H1 (cell line): Measurements from ENCODE around the gene PRLH. TPM values are rescaled to one million over a fixed set of nuclear protein-coding genes. Genes with fewer than 3 reads are reported as not detected.
A peak's percentile ranks its signal among the peaks of the same experiment; 100 is the strongest.

ENCODE experiments used
- CTCF ChIA-PET: fragments of 300-600 bp; sonication (Branson Sonifier 250); formaldehyde crosslinking; loops from one replicate; lab custom pipeline; 2021; ENCODE audit not compliant: partially characterized antibody; lab: Charles Lee
- POLR2A ChIA-PET: fragments of 300-600 bp; sonication (Branson Sonifier 250); formaldehyde crosslinking; loops from one replicate; lab custom pipeline; 2021; ENCODE audit warnings: inconsistent platforms; ENCODE audit not compliant: partially characterized antibody; lab: Charles Lee
- DNase-seq, 2 experiments: peaks; one replicate each; pipeline versions ENCODE4 v3.0.0 to v3.0.0-alpha.2; 2010 to 2022; ENCODE audit warnings: low spot score in 2 of 2, low read depth in 1 of 2, mixed read lengths in 1 of 2
- FAIRE-seq: peaks from 2 replicates; lab custom pipeline; 2011; peaks lifted over from hg19 to GRCh38; lab: Jason Lieb, UNC
- H2AFZ ChIP-seq: 2 replicates; pipeline ENCODE4 v1.8.1; 2012; ENCODE audit warnings: low read length, inconsistent platforms
- H2AK5ac ChIP-seq: 2 replicates; pipeline ENCODE4 v1.6.1; 2013; ENCODE audit warnings: low read depth, low read length
- H2BK120ac ChIP-seq: replicated peaks from 2 replicates; pipeline ENCODE3; 2013; ENCODE audit warnings: low read depth, low read length, inconsistent platforms
- H2BK12ac ChIP-seq: 2 replicates; pipeline ENCODE4 v1.6.1; 2013; ENCODE audit warnings: low read depth, low read length
- H2BK15ac ChIP-seq: 2 replicates; pipeline ENCODE4 v1.6.1; 2013; ENCODE audit warnings: low read length
- H2BK20ac ChIP-seq: 2 replicates; pipeline ENCODE4 v1.6.1; 2013; ENCODE audit warnings: low read length
- H2BK5ac ChIP-seq: 2 replicates; pipeline ENCODE4 v1.6.1; 2013; ENCODE audit warnings: low read depth, low read length
- H3K14ac ChIP-seq: 2 replicates; pipeline ENCODE4 v1.6.1; 2013; ENCODE audit warnings: inconsistent platforms; ENCODE audit not compliant: insufficient read length
- H3K18ac ChIP-seq: 2 replicates; pipeline ENCODE4 v1.6.1; 2013; ENCODE audit warnings: low read length; ENCODE audit errors: extremely low read depth
- H3K23ac ChIP-seq: 2 replicates; pipeline ENCODE4 v1.6.1; 2013; ENCODE audit warnings: inconsistent platforms; ENCODE audit not compliant: insufficient read length
- H3K23me2 ChIP-seq: 2 replicates; pipeline ENCODE4 v1.6.1; 2013; ENCODE audit warnings: low read depth, low read length
- H3K27ac ChIP-seq: 2 replicates; pipeline ENCODE4 v1.6.1; 2011; ENCODE audit warnings: low read depth, low read length, inconsistent platforms
- H3K27me3 ChIP-seq, 4 experiments: replicated peaks in 1 of 4; 1 replicate in 1 of 4; 2 replicates in 3 of 4; pipeline versions ENCODE4 v1.6.1 to v1.8.1; 2011 to 2013; ENCODE audit warnings: low read length in 3 of 4, mild to moderate bottlenecking in 3 of 4, inconsistent platforms in 2 of 4, mixed read lengths in 2 of 4, moderate library complexity in 1 of 4; ENCODE audit not compliant: control insufficient read depth in 3 of 4, insufficient read depth in 3 of 4; ENCODE audit errors: extremely low read depth in 1 of 4
- H3K36me3 ChIP-seq, 4 experiments: 2 replicates each; pipeline versions ENCODE4 v1.6.1 to v1.8.1; 2011 to 2013; ENCODE audit warnings: mild to moderate bottlenecking in 4 of 4, low read length in 3 of 4, moderate library complexity in 2 of 4, control low read depth in 1 of 4, inconsistent platforms in 1 of 4; ENCODE audit not compliant: insufficient read depth in 4 of 4, control insufficient read depth in 2 of 4
- H3K4ac ChIP-seq: replicated peaks from 2 replicates; pipeline ENCODE3; 2013; ENCODE audit warnings: low read length, low read depth, mixed read lengths, inconsistent platforms; ENCODE audit not compliant: insufficient read length
- H3K4me1 ChIP-seq, 4 experiments: replicated peaks in 1 of 4; 1 replicate in 1 of 4; 2 replicates in 3 of 4; pipeline versions ENCODE4 v1.6.1 to v1.8.1; 2011 to 2013; ENCODE audit warnings: low read length in 3 of 4, inconsistent platforms in 2 of 4, mixed read lengths in 1 of 4; ENCODE audit not compliant: insufficient read depth in 4 of 4, control insufficient read depth in 3 of 4
- H3K4me2 ChIP-seq, 2 experiments: 2 replicates each; pipeline versions ENCODE4 v1.6.1 to v1.8.1; 2011 to 2013; ENCODE audit warnings: low read depth in 2 of 2, low read length in 2 of 2, control low read depth in 1 of 2, inconsistent platforms in 1 of 2, mild to moderate bottlenecking in 1 of 2; ENCODE audit not compliant: insufficient read depth in 1 of 2
- H3K4me3 ChIP-seq, 4 experiments: fragments of 200-600, 300-600 bp in 1 of 4; sonication (generic), shearing (Covaris generic), sonication (Bioruptor Twin) in 1 of 4; 2 replicates each; pipeline versions ENCODE4 v1.5.1 to v1.8.1; 2011 to 2016; ENCODE audit warnings: low read length in 4 of 4, low read depth in 3 of 4, control low read depth in 2 of 4, inconsistent platforms in 2 of 4, mild to moderate bottlenecking in 2 of 4, mixed read lengths in 1 of 4, moderate library complexity in 1 of 4; ENCODE audit not compliant: insufficient read depth in 2 of 4; ENCODE audit errors: extremely low read depth in 1 of 4
- H3K56ac ChIP-seq: replicated peaks from 2 replicates; pipeline ENCODE3; 2013; ENCODE audit warnings: low read depth, mild to moderate bottlenecking, mixed read lengths, low read length, inconsistent platforms; ENCODE audit not compliant: insufficient read length
- H3K79me1 ChIP-seq: 2 replicates; pipeline ENCODE4 v1.6.1; 2013; ENCODE audit warnings: low read depth, low read length, control low read depth
- H3K79me2 ChIP-seq, 2 experiments: 2 replicates each; pipeline versions ENCODE4 v1.6.1 to v1.8.1; 2012 to 2013; ENCODE audit warnings: low read length in 2 of 2, mild to moderate bottlenecking in 2 of 2, inconsistent platforms in 1 of 2; ENCODE audit not compliant: insufficient read depth in 2 of 2, control insufficient read depth in 1 of 2
- H3K9ac ChIP-seq, 4 experiments: replicated peaks in 1 of 4; 1 replicate in 1 of 4; 2 replicates in 3 of 4; pipeline versions ENCODE4 v1.6.1 to v1.8.1; 2011 to 2013; ENCODE audit warnings: low read depth in 3 of 4, low read length in 3 of 4, control low read depth in 2 of 4, mild to moderate bottlenecking in 2 of 4, moderate library complexity in 2 of 4, inconsistent platforms in 1 of 4; ENCODE audit errors: extremely low read depth in 1 of 4
- H3K9me3 ChIP-seq, 2 experiments: 2 replicates each; pipeline versions ENCODE4 v1.6.1 to v1.8.1; 2012 to 2013; ENCODE audit warnings: mild to moderate bottlenecking in 2 of 2, moderate library complexity in 2 of 2, control low read depth in 1 of 2, inconsistent platforms in 1 of 2, low read depth in 1 of 2, low read length in 1 of 2, mixed read lengths in 1 of 2; ENCODE audit not compliant: insufficient read depth in 2 of 2
- H4K20me1 ChIP-seq, 2 experiments: replicated peaks in 1 of 2; 2 replicates each; pipeline versions ENCODE3 to v1.8.1; 2011 to 2013; ENCODE audit warnings: inconsistent platforms in 2 of 2, low read length in 2 of 2, mild to moderate bottlenecking in 1 of 2; ENCODE audit not compliant: insufficient read depth in 2 of 2, control insufficient read depth in 1 of 2
- H4K5ac ChIP-seq: 2 replicates; pipeline ENCODE4 v1.6.1; 2013; ENCODE audit warnings: low read length, low read depth, mixed read lengths, inconsistent platforms; ENCODE audit not compliant: insufficient read length
- H4K8ac ChIP-seq: 2 replicates; pipeline ENCODE4 v1.8.0; 2013; ENCODE audit warnings: mild to moderate bottlenecking, moderate library complexity, low read length, inconsistent platforms; ENCODE audit not compliant: insufficient read depth; ENCODE audit errors: extremely low read depth
- H4K91ac ChIP-seq: replicated peaks from 2 replicates; pipeline ENCODE3; 2013; ENCODE audit warnings: low read length, mixed read lengths, inconsistent platforms; ENCODE audit not compliant: insufficient read length
- CREB1 ChIP-seq: IDR thresholded peaks from 2 replicates; pipeline ENCODE4 v1.6.1; 2012; ENCODE audit warnings: inconsistent platforms
- CTCF ChIP-seq, 3 experiments: IDR thresholded peaks; 1 replicate in 2 of 3; 2 replicates in 1 of 3; pipeline versions ENCODE4 v1.5.1 to v1.6.1; 2011; ENCODE audit warnings: low read length in 3 of 3, mild to moderate bottlenecking in 3 of 3, inconsistent platforms in 2 of 3, low read depth in 1 of 3, moderate library complexity in 1 of 3; ENCODE audit not compliant: insufficient read depth in 1 of 3; ENCODE audit errors: control extremely low read depth in 1 of 3
- FOSL1 ChIP-seq: IDR thresholded peaks from 2 replicates; pipeline ENCODE4 v1.6.1; 2011; ENCODE audit warnings: mild to moderate bottlenecking, low read depth, low read length, moderate library complexity; ENCODE audit not compliant: insufficient read depth
- HDAC6 ChIP-seq: IDR thresholded peaks from one replicate; pipeline ENCODE4 v1.7.1; 2012; ENCODE audit warnings: low read depth, mild to moderate bottlenecking, inconsistent platforms, low read length, moderate library complexity
- KDM1A ChIP-seq: fragments of 200-600, 300-600 bp; sonication (generic); IDR thresholded peaks from 2 replicates; pipeline ENCODE4 v1.7.1; 2016; ENCODE audit warnings: mild to moderate bottlenecking, low read length, borderline replicate concordance
- WGBS, 2 experiments: shearing (Covaris generic) in 1 of 2; methylation state at CpG; one replicate each; pipeline versions ENCODE4 v1.1.6 to v1.1.7; 2013 to 2015; ENCODE audit warnings: low lambda C conversion rate in 2 of 2, mixed read lengths in 2 of 2, inconsistent platforms in 1 of 2, low coverage in 1 of 2, missing lambda C conversion rate in 1 of 2; ENCODE audit not compliant: insufficient replicate concordance in 2 of 2, insufficient coverage in 1 of 2, insufficient read length in 1 of 2; ENCODE audit errors: extremely low coverage in 1 of 2, missing lambda C conversion rate in 1 of 2; 5-methylcytosine and 5-hydroxymethylcytosine counted together
- polyA plus RNA-seq, 7 experiments: library from polyadenylated mRNA; depleted of rRNA in 3 of 7; stranded (reverse) in 5 of 7; unstranded in 2 of 7; fragments of >200 nt in 5 of 7; fragments of 200-250 nt in 2 of 7; gene quantifications; 1 replicate in 5 of 7; 2 replicates in 1 of 7; 4 replicates in 1 of 7; pipeline versions ENCODE4 v1.2.1 to v1.2.3, GENCODE V29; 2011 to 2013; ENCODE audit warnings: missing spikeins in 2 of 7, mixed read lengths in 2 of 7
- total RNA-seq: library from RNA; stranded (reverse); fragmentation: NEBNext Ultra II Directional; extraction: Animal tissue kit (Norgen Biotek cat#: 25700); gene quantifications from 2 replicates; pipeline ENCODE4 v1.2.1, GENCODE V29; 2021

The PRLH gene
- total and polyA plus RNA-seq, 2 of the 8 experiments (the other 6 are each of a cell fraction or from before 2014, with no cell fraction given), result not detected

- DNase-seq, result no peak
- no peak overlapping the region for H2AFZ ChIP-seq
- H2BK15ac ChIP-seq, result no peak overlapping the region
- H3K18ac ChIP-seq, result no peak overlapping the region
- no peaks in the 10 kb centered on the region for H3K79me1 ChIP-seq
- CTCF ChIA-PET, result interaction anchor here (1.1 to 8.8 kb wide), 15 partner anchors 11 to 143 kb away, joined by 3 to 63 read pairs (median 8); partner anchors contain the start of gene RAB17
- no peak overlapping the region; a peak in 1 of 4 replicates for H3K4me2 ChIP-seq
- H3K36me3 ChIP-seq, result no peaks in the 10 kb centered on the region
- no peaks in the 10 kb centered on the region for H3K23me2 ChIP-seq
- H2BK5ac ChIP-seq, result peak overlapping the region; percentile 3; the same call in 1 of the 2 replicates
- no peak overlapping the region for H3K27ac ChIP-seq
- no peak overlapping the region for H3K4me3 ChIP-seq
- H3K9me3 ChIP-seq, result peaks cover 10 to 16% of the 10 kb centered on the region in 2 experiments; a peak in 3 of 4 replicates
- no peak overlapping the region for H2BK120ac ChIP-seq
- H3K4me1 ChIP-seq, result peaks cover 2 to 14% (median 10%) of the 10 kb centered on the region in 4 experiments; a peak in 5 of 7 replicates
- H2AK5ac ChIP-seq, result peak overlapping the region; percentile 0; the same call in 1 of the 2 replicates
- no peaks in the 10 kb centered on the region for H3K79me2 ChIP-seq
- H3K14ac ChIP-seq, result no peak overlapping the region
- TF ChIP-seq KDM1A, result 0 out of 2 replicates have a peak, but pooled peaks have one; percentile 21
- TF ChIP-seq CTCF (IDR thresholded peaks at IDR 0.05; ENCODE audit: control extremely low read depth in 1 of 3, insufficient read depth in 1 of 3, low read depth in 1 of 3, low read length in 3 of 3), result no peak
- TF ChIP-seq FOSL1, result no peak
- no peak for TF ChIP-seq HDAC6
- no peak for TF ChIP-seq CREB1
- TF ChIP-seq, all 59 proteins: peak for 1
- peak overlapping the region; percentile 49 for H2BK20ac ChIP-seq
- no peak for FAIRE-seq
- no peak overlapping the region for H3K4ac ChIP-seq
- 88% methylated on average over 13 of the region's 13 CpGs; no CpG with 5 or more reads in 1 of the 2 experiments for WGBS, 2 experiments
- no peak overlapping the region for H3K23ac ChIP-seq
- H3K27me3 ChIP-seq, result no peaks in the 10 kb centered on the region
- H2BK12ac ChIP-seq, result peak overlapping the region; percentile 14; the same call in 1 of the 2 replicates
- no peak overlapping the region for H3K9ac ChIP-seq
- H4K91ac ChIP-seq, result peak overlapping the region; percentile 4
- H3K56ac ChIP-seq, result no peak overlapping the region
- no peak overlapping the region for H4K5ac ChIP-seq
- no peak overlapping the region for H4K8ac ChIP-seq
- POLR2A ChIA-PET, result interaction anchor here (1.1 to 7.5 kb wide), 9 partner anchors 9 to 28 kb away, joined by 3 to 51 read pairs (median 10); partner anchors contain the start of genes LRRFIP1 and RAB17
- no peaks in the 10 kb centered on the region for H4K20me1 ChIP-seq
Observed at GRCh38 chr2:237603049-237603717, 36.8 kb downstream of the PRLH start.
